ENCODE data around the gene TANGO6.

Gene TANGO6

DNA sequence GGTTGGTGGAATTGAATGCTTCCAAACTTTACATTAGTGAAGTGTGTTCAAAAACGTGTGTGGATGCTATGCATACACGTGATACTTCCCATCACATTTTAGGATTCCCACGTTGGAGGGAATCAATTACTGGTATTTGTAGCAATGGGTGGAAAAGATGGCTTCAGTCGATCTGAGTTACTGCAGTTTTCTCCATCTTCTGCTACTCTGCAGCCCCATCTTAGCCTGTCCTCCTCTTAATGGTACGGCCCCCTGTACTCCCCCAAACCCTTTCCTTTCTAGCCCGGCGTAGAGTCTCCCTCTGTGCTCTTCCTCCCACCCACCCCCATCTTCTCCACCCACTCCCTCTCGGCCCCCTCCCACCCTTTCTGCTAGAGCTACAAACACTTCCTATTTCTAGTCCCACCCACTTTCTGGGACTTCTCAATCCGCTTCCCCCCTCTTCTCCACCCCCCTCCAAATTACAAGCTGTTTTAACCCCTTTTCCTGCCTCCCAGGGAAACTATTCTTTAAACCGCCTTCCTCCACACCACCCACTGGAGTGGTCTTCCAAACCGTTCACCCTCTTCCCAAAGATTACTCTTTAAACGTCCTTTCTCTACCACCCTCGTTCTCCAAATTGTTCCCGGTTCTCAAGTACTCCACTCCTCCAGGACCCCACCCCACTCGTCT, 288.0 kb downstream of the TANGO6 start:
- H3K9me3 ChIP-seq (ENCODE audit: control insufficient read depth, low read length) = no peaks in the 10 kb centered on the region
- H3K4me3 ChIP-seq (ENCODE audit: insufficient read depth, low read depth, low read length, poor library complexity, severe bottlenecking) = peak overlapping the region; percentile 98
- H3K27ac ChIP-seq (ENCODE audit: insufficient read depth, low read length, poor library complexity, severe bottlenecking) = peak overlapping the region; percentile 81
- no peaks in the 10 kb centered on the region for H3K36me3 ChIP-seq (ENCODE audit: control insufficient read depth, insufficient read depth, low read length)
- DNase-seq = no peak
- peaks cover 17% of the 10 kb centered on the region for H3K4me1 ChIP-seq (ENCODE audit: control insufficient read depth, insufficient read depth, low read length, poor library complexity, severe bottlenecking)
- no peaks in the 10 kb centered on the region for H3K27me3 ChIP-seq (replicated peaks; ENCODE audit: control insufficient read depth, insufficient read depth, low read length, poor library complexity, severe bottlenecking)

DNA sequence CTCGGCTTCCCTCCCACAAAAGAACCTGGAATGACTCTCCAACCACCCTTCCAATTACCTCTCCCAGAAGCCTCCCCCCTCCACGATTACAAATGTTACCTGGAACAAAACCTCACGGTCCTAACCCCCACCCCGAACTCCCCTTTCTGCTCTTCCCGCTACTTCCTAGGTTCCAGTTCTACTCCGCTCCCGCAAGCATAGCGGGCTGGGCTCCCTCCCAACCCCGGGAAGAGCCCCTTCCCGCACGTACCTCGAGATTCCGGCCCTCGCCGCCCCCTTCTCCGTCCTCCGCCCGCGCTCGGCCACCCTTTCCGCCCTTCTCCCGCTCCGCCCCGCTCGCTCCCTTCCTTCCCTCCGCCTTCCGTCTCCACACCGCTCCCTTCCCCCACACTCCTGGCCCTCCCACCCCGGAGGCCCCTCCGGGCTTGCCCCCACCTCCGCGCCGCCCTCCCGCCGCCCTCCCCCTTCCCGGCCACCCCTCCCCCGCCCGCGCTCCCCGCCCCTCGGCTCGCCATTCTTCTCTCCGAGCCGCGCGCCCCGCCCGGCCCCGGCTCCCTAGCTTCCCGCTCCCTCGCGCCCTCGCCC, 288.6 kb downstream of the TANGO6 start:
- H3K4me3 ChIP-seq (ENCODE audit: insufficient read depth, low read depth, low read length, poor library complexity, severe bottlenecking) = peak overlapping the region; percentile 98
- DNase-seq = peak; percentile 47 to 67 (median 52)
- H3K27ac ChIP-seq (ENCODE audit: insufficient read depth, low read length, poor library complexity, severe bottlenecking) = peak overlapping the region; percentile 81
- peaks cover 17% of the 10 kb centered on the region for H3K4me1 ChIP-seq (ENCODE audit: control insufficient read depth, insufficient read depth, low read length, poor library complexity, severe bottlenecking)
- no peaks in the 10 kb centered on the region for H3K27me3 ChIP-seq (replicated peaks; ENCODE audit: control insufficient read depth, insufficient read depth, low read length, poor library complexity, severe bottlenecking)
- no peaks in the 10 kb centered on the region for H3K9me3 ChIP-seq (ENCODE audit: control insufficient read depth, low read length)
- H3K36me3 ChIP-seq (ENCODE audit: control insufficient read depth, insufficient read depth, low read length) = no peaks in the 10 kb centered on the region

DNA sequence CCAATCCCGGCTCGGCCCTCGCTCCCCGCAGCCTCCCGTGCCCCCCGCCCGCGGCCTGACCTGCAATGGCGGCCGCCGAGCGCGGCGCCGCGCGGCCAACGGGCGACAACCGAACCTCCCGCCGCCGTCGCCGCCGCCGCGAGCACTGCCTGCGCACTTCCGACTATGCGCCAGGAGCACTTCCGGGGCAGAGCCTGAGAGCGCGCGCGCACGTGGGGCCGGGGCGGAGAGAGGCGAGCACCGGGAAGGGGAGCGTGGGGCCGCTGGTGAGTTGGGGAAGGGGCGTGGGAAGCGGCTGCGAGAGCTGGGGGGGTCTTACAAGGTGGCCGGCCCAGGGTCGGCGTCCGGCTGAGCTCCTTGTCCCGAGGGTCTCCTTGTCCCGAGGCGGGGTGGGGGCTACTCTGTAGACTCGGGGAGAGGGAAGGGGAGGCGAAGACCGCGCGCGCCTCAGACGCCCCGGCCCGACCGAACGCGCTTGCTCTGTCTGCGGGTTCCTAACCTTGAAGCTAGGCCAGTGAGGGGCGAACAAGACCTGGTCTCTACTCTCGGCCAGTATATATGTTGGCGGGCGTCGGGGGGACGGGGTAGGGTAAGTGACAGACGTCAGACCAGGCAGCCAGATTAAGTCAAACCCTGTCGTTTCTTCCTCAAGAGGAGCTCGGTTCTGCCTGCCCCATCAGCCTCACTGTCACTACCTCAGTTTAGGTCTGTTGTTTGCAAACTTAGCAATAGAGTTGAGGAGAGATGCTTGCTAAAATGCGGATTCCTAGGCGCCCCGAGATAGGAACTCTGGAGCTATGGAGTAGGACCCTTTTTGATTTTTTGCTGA, 289.3 kb downstream of the TANGO6 start, which contains the start of the genes CHTF8 and UTP4:
TSS of gene CHTF8 (minus strand) at position 165 of the 829 bp plus-strand sequence. CDS start 11,130 bp downstream, outside the sequence.
TSS of gene UTP4 (plus strand) at position 226 of the 829 bp plus-strand sequence. CDS start 811 bp downstream, outside the sequence.
- H3K36me3 ChIP-seq (ENCODE audit: control insufficient read depth, insufficient read depth, low read length) = no peaks in the 10 kb centered on the region
- DNase-seq = peak; percentile 66 to 78 (median 73)
- peaks cover 17% of the 10 kb centered on the region for H3K4me1 ChIP-seq (ENCODE audit: control insufficient read depth, insufficient read depth, low read length, poor library complexity, severe bottlenecking)
- H3K4me3 ChIP-seq (ENCODE audit: insufficient read depth, low read depth, low read length, poor library complexity, severe bottlenecking) = peak within 1 kb of the TSS; percentile 98
- H3K9me3 ChIP-seq (ENCODE audit: control insufficient read depth, low read length) = no peaks in the 10 kb centered on the region
- H3K27me3 ChIP-seq (replicated peaks; ENCODE audit: control insufficient read depth, insufficient read depth, low read length, poor library complexity, severe bottlenecking) = no peaks in the 10 kb centered on the region
- H3K27ac ChIP-seq (ENCODE audit: insufficient read depth, low read length, poor library complexity, severe bottlenecking) = peak within 1 kb of the TSS; percentile 81

DNA sequence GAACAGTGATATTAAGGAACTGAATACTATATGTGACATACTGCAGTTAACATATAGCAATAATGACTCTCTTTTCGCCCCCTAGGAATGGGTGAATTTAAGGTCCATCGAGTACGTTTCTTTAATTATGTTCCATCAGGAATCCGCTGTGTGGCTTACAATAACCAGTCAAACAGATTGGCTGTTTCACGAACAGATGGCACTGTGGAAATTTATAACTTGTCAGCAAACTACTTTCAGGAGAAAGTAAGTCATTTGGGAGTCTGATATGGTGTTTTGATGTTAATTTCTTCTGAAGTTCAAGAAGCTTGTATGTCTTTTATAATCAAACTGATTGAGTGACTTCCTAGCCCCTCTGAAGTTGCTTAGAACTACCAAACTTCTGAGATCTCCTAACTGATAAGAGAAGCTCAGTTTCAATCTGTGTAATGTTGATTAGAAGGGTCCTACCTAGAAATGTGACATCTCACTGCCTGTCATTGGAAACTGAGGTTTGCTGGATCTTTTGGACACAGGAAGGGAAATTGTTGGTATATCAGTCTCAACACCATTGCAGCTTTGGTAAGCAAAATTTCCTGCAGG, 290.1 kb downstream of the TANGO6 start:
- DNase-seq = no peak
- Histone ChIP-seq H3K4me1 (ENCODE audit: control insufficient read depth, insufficient read depth, low read length, poor library complexity, severe bottlenecking) (peaks cover 17% of the 10 kb centered on the region), H3K27ac (ENCODE audit: insufficient read depth, low read length, poor library complexity, severe bottlenecking) (peak overlapping the region; percentile 81), H3K4me3 (ENCODE audit: insufficient read depth, low read depth, low read length, poor library complexity, severe bottlenecking) (peak overlapping the region; percentile 98), H3K9me3 (ENCODE audit: control insufficient read depth, low read length) (no peaks in the 10 kb centered on the region), H3K36me3 (ENCODE audit: control insufficient read depth, insufficient read depth, low read length) (peaks cover 6% of the 10 kb centered on the region), H3K27me3 (replicated peaks; ENCODE audit: control insufficient read depth, insufficient read depth, low read length, poor library complexity, severe bottlenecking) (no peaks in the 10 kb centered on the region)

All from effector memory CD4-positive, alpha-beta T cell (primary cell).